HG03135 (cell line): Measurements from ENCODE around the gene C16orf95.
"Not testable (repeated sequence)": the region's sequence is repeated elsewhere in the genome, so short reads cannot be mapped to it uniquely, and the experiment has no call there.

ENCODE experiments used
- ATAC-seq: cut with Tn5 transposase; IDR thresholded peaks from one replicate; pipeline ENCODE4 v1.9.1; 2021; ENCODE audit warnings: mild to moderate bottlenecking, moderate library complexity; ENCODE audit not compliant: unreplicated experiment

Gene C16orf95

GRCh38 chr16:87316923-87317749, at the start of gene C16orf95:
TSS of gene C16orf95 (minus strand) at chr16:87317392. CDS start at chr16:87317242, 150 bp downstream.
- ATAC-seq, result peak; percentile 92

GRCh38 chr16:87366930-87367329, 49.7 kb upstream of the C16orf95 start:
- no peak for ATAC-seq

- ATAC-seq, result no peak
Observed at GRCh38 chr16:87366288-87366687, 49.1 kb upstream of the C16orf95 start.

GRCh38 chr16:87365021-87365713, 48.0 kb upstream of the C16orf95 start:
- no peak for ATAC-seq

GRCh38 chr16:87363771-87364455, 46.7 kb upstream of the C16orf95 start:
- ATAC-seq, result no peak

- not testable (repeated sequence) for ATAC-seq
Observed at GRCh38 chr16:87362828-87363559, 45.8 kb upstream of the C16orf95 start.

GRCh38 chr16:87361916-87362619, 44.9 kb upstream of the C16orf95 start:
- ATAC-seq, result no peak

- no peak for ATAC-seq
Observed at GRCh38 chr16:87360862-87361610, 43.8 kb upstream of the C16orf95 start.

- ATAC-seq, result no peak
Observed at GRCh38 chr16:87359121-87359520, 41.9 kb upstream of the C16orf95 start.

GRCh38 chr16:87358696-87359095, 41.5 kb upstream of the C16orf95 start:
- ATAC-seq, result no peak

GRCh38 chr16:87358250-87358649, 41.1 kb upstream of the C16orf95 start:
- ATAC-seq, result no peak

GRCh38 chr16:87356491-87356853, 39.3 kb upstream of the C16orf95 start:
- no peak for ATAC-seq

GRCh38 chr16:87353613-87354012, 36.4 kb upstream of the C16orf95 start:
- ATAC-seq, result no peak

- no peak for ATAC-seq
Observed at GRCh38 chr16:87352818-87353217, 35.6 kb upstream of the C16orf95 start.

GRCh38 chr16:87351320-87351698, 34.1 kb upstream of the C16orf95 start:
- ATAC-seq, result no peak

- no peak for ATAC-seq
Observed at GRCh38 chr16:87350681-87351319, 33.6 kb upstream of the C16orf95 start.

- no peak for ATAC-seq
Observed at GRCh38 chr16:87350031-87350430, 32.8 kb upstream of the C16orf95 start.

GRCh38 chr16:87348616-87349157, 31.5 kb upstream of the C16orf95 start:
- ATAC-seq, result no peak
